HG02884 (cell line): ENCODE measurements around the gene NWD2.

Experiments
- ATAC-seq: cut with Tn5 transposase; IDR thresholded peaks from one replicate; pipeline ENCODE4 v1.9.1; 2021; ENCODE audit warnings: mild to moderate bottlenecking, moderate library complexity; ENCODE audit not compliant: unreplicated experiment

The NWD2 gene

DNA sequence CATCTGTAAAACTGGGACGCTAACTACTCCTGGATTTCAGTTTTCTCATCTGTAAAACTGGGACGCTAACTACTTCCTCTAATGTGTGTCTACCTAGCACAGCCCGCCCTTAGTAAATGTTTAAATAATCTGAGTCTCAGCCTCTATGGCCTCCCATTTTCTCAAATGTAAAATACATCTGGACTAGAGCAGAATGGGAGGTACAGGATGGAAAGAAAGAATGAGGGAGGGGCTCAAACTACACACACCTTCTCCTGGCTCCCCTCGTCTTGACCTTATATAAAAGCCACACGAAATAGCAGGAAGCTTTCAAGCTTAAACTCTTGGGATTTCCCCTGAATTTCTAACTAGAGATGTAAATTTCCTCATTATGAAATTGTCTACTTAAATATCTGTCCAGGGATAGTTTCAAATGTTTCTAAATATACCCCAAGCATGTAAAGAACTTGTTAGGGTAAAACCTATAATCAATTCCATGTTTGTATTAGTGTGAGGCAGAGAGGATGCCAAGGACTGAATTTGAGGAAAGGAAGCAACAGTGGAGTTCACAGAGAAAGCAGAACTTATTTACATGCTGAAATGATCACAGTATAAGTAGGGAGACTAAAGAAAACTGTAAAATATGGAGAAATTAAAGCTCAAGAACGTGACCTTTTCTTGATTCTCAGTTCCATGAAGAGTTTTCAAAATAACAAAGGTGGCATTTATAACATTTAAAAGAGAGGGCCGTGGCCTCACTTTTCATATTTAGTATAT is 220.0 kb downstream of the NWD2 start:
- no peak for ATAC-seq

DNA sequence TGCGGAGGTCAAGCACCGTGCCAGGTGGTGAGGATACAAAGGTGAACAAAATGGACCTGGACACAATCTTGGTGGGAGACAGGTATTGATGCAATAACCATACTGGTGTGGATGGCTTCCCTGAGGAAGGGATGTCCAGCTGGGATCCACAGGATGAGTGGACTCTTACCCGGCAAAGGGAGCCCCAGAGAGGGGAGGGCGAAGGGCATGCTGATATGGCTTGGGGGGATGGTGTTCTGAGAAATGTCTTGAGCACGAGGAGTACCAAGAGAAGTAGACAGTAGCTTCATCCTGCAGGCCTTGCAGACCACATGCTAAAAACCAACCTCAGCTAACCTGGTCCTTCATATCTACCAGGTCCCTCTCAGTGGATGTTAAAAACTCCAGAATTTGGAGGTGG is 220.8 kb downstream of the NWD2 start:
- ATAC-seq, result no peak

DNA sequence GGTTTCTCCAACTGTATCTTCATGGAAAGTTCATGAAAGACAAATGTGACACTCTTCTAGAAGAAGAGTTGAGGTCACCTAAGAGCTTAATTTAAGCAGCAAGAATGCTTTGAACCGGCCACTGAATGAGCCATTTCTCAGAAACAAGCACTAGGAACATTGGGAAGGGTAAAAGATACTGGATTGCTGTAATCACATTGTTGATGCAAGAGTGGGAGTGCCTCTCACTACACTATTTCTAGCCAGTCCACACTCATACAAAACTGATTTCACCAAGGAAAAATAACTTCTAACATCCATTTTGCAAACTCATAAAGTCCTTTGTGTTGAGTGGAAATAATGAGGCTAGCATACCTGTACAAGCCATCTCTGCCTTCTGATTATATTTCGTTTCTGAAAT is 221.3 kb downstream of the NWD2 start:
- no peak for ATAC-seq

DNA sequence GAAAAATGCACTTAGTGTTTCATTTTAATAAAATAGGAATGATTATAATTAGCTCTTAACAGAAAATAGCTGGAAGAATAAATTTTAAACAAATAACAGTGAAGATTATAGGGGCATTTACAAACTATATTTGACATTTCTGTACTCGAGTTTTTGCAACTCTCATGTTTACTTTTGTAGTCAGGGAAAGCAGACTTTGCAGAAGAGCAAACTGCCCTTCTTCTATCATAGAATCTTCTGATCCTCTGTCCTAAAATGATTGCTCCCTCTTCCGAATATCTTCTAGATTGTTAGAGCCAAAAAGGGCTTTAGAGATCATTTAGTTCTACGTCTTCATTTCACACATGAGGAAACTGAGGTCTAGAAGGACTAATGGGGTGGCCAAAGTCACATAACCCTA is 222.7 kb downstream of the NWD2 start:
- no peak for ATAC-seq

DNA sequence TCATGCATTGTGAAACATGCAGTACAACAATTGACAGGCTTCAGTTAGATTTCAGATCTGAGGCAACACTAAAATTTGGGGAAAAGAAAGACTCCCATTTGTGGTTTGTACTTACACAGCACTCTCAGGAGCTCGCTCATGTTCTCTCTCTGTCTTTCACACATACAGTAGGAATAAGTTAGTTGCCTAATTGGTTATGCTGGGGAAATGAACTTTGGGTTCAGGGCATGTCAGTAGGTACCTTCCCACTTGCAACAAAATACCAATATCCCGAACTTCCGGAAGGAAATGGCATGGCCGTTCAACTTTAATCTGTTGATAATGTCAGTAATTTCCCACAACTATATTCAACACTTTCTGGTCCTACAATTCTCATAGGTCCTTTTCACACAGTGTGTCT is 223.3 kb downstream of the NWD2 start:
- no peak for ATAC-seq

DNA sequence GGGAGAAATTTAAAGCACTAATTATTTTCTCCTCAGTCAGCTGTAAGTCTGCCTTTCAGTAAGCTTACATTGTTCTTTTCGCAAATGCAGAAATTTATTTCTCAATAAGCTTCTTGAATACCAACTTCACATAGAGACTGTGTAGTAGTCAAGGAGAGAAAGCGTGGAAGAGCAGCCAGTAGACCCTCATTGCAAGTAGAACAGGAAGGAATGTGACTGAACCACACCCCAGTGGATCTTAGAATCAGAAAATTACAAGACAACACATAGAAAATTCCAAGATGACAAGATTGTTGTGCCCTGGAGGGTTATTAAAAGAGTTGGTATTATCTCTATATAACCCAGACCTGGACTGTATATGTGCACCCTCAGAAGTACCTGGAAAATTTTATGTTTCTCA is 224.7 kb downstream of the NWD2 start:
- ATAC-seq, result no peak

DNA sequence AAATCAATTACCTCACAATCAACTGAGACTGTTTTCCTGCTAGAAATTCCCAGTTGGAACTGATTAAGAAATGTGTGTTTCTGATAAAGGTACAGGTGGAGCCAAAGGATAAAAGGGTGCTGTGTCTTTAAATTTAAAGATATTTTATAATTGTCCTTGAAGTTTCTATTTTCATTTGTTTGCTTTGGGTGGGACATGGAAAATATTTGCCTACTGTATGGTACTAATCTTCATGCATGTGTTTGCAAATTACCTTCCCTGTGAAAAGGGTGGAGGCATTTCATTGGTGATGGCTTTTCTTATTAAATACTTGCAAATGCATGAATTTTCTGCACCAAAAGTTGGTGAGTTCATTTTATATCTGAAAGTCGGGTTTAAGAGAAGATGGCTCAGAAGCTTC is 225.7 kb downstream of the NWD2 start:
- ATAC-seq, result no peak

DNA sequence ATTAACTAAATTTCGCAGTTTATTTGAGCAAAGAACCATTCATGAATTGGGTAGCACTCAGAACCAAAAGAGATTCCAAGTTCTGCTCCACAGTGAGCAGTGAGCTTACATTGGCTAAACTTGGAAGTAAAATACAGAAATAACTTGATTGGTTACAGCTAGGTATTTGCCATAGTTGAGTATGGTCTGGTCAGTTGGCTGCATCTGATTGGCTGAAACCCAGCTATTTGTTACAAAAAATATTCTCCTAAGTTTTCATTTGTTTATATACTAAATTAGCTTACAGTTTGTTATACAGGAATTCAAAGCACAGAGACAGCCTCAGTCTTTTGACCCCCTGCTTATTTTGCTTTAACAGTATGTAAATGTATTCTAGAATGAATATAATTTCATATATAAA is 226.6 kb downstream of the NWD2 start:
- ATAC-seq, result no peak

DNA sequence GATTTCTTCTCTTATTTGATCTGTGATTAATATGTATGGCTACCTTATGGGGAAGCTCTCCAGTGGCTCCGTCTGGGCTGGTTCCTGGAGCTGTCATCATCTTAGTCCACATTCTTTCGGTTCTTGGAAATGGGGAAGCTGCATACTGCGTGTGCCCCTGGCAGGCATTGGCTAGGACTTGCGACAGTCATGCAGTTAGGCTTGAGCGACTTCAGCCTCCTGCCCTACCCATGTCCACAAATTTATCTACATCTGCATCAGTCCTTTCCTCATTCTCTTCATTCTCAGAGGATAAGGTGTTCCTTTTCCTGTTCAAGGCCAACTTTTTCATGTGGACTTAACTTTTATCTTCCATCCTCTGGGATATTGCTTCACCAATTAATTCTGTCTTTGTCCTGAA is 227.4 kb downstream of the NWD2 start:
- no peak for ATAC-seq

DNA sequence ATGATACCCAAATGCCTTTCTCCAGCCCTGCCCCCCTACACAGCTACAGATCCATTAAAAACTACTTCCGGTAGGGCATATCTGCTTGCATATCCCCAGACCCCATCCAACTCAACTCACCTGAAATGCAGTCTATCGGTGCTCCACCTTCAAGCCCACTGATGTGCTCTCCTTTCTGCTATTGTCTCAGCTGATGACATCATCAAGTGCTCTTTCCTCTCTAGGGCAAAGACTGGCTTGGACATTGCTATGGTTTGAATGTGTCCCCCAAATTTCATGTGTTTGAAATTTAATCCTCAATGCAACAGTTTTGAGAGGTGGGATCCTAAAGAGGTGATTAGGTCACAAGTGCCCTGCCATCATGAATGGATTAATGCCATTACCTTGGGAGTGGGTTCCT is 229.3 kb downstream of the NWD2 start:
- no peak for ATAC-seq

DNA sequence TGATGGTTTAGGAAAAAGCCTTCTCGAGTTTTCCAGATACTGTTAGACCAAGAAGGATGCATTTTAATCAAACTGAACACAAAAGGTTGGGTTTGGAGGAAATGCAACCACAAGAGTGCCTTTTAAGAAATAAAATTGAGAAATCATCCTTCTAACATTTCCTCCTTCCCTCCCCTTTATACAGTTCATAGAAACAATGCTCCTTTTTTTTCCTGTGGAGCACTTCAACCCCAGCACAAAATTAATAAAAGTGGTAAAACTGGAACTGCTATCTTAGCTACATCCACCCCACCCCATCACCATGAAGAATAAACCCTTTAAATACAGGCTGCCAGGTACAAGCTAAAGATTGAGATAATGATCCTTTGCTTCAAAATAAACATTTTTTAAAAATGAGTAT is 230.5 kb downstream of the NWD2 start:
- no peak for ATAC-seq

DNA sequence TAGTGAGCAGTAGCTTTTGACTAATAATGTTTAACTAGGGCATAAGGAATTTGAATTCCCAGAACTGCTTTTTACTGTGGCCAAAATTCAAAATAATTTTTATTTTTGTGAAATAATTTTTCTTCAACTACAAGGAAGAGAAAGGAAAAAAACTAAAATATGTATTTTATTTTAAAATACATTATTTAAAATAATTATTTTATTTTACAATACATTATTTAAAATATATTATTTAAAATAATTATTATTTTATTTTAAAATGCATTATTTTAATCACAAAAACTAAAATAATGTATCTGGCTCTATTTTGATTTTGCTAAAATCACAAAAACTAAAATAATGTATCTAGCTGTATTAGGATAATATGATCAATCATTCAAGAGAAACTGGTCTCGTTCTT is 231.2 kb downstream of the NWD2 start:
- ATAC-seq, result no peak

DNA sequence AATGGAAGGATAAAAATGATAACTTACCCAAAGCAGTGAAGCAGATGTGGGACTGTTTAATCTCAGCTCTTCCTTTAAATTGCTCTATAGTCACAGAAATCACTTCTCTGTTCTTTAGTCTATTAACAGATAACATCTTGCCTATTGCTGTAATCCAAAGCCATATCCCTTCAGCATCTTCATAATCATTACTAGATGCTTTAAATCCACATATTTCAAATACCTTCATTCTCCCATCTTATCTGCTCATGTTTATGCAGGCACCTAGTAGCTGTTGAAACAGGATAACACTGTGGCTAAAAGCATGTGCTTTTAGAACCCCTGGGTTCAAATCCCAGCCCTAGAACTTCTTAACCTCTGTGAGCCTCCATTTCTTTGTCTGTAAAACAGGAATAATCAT is 231.7 kb downstream of the NWD2 start:
- no peak for ATAC-seq

DNA sequence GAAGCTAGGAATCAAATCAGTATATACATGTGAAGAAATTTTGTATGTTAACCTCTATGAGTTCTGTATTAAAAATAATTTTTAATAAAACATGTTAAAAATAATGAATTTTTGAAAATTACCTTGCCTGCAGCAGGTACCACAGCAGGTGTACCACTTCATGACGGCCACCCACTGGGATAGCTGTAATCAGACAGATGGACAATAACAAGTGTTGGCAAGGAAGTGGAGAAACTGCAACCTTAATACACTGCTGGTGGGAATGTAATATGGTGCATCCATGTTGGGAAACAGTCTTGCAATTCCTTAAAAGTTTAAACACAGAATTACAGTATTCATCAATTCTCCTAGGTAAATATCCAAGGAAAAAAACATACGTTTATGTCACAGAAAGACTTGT is 232.1 kb downstream of the NWD2 start:
- ATAC-seq, result no peak

DNA sequence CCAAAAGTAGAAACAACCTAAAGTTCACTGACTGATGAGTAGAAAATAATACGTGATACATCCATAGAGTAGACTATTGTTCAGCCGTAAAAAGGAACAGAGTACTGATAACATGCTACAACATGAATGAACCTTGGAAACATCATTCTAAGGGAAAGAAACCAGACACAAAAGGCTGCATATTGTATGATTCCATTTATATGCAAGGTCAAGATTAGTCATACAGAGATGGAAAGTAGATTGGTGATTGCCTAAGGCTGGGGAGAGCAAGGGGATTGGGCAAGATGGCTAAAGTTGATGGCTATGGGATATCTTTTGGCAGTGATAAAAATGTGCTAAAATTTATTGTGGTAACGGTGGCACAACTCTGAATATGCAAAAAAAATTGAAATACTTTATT is 232.6 kb downstream of the NWD2 start:
- no peak for ATAC-seq

DNA sequence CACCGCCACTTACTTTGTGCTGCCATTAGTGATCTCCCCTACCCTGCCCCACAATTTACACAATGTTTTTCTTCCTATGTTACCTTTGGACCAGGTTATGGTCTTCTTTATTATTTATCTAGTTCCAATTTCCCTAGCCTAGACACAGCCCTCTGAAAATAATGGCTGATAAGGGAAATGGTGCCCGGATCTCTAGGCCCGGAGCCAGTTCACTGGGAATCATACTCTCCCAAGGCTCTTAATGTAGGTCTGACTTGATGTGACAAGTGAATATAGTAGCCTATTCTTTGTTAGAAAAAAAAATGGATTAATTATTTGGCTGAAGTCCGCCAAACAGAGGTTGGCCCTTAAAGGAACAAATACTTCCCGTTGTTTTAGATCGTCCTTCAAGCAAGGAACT is 233.6 kb downstream of the NWD2 start:
- ATAC-seq, result no peak

DNA sequence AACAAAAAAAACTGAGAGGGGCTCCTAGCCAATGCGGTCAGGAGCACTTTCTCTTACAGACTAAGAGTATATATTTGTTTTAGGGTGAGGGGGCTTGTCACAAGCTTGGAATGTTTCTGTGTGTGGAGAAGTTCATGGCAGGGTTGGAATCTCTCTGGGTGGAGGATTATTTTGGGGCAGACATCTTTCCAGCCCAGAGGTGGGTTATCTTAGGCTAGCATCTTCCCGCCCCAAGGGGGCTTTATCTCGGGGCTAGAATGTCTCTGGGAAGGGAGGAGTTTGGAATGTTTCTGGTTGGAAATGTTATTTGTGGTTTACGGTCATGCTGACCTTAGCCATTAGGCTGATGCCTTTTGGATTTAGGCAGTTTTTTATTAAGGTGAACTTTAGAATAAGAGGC is 236.0 kb downstream of the NWD2 start:
- ATAC-seq, result no peak

DNA sequence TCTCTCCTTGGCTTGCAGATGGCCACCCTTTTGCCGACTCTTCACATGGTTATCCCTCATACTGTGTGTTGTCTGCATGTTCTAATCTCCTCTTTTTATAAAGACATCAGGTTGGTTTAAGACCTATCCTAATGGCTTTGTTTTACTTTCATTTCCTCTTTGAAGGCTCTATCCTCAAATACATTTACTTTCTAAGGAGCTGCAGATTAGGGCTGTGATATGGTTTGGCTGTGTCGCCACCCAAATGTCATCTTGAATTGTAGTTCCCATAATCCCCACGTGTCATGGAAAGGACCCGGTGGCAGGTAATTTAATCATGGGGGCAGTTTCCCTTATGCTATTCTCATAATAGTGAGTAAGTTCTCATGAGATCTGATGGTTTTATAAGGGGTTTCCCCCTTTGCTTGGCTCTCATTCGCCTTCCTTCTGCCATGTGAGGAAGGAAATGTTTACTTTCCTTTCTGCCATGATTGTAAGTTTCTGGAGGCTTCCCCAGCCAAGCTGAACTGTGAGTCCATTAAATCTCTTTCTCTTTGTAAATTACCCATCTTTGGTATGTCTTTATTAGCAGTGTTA is 237.1 kb downstream of the NWD2 start:
- no peak for ATAC-seq

DNA sequence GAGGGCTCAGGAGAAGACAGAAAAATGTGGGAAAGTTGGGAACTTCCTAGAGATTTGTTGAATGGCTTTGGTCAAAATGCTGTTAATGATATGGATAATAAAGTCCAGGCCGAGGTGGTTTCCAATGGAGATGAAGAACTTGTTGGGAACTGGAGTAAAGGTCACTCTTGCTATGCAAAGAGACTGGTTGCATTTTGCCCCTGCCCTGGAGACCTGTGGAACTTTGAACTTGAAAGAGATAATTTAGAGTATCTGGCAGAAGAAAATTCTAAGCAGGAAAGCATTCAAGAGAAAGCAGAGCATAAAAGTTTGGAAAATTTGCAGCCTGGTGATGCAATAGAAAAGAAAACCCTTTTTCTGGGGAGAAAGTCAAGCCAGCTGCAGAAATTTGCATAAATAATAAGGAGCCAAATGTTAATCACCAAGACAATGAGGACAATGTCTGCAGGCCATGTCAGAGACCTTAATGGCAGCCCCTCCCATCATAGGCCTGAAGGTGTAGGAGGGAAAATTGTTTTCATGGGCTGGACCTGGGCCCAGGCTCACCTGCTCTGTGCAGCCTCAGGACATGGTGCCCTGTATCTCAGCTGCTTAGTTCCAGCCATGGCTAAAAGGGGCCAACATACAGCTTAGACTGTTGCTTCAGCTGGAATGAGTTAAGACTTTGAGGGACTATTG is 237.8 kb downstream of the NWD2 start:
- ATAC-seq, result no peak

DNA sequence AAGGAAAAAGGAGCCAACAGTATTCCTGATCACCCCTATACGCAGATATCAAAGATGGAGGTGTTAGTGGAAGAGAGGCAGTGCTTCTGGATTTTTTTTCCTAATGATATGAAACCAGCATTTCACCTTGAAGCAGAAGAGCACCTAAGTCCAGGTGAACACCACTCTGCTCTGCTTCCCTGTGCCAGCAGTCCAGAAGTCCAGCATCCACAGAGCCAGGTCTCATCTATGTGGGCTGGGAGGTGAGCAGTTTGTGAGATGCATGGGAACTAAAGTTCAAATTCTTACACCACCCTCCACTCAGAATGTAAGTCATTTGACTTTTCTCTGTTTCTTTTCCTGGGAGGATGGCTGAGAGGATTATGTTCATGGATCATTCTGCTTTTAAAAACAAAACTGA is 239.1 kb downstream of the NWD2 start:
- no peak for ATAC-seq

DNA sequence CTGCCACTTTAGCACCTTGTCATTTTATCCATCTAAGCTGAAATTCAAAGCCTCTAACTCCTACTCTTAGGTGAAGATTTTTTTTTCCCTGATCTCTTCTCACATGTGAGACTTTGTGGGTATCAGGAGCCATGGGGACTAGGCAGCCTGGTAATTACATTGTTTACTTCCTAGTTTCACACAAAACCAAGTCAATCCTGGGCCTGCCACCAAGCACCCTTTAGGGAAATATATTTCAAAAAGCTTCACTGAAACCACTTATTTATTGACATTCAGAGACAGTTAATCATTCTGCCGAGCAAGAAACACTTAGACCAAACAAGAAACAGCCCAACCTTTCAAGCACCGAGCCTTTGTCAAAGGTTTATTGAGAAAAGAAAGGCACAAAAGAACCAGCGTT is 241.6 kb downstream of the NWD2 start:
- ATAC-seq, result no peak

DNA sequence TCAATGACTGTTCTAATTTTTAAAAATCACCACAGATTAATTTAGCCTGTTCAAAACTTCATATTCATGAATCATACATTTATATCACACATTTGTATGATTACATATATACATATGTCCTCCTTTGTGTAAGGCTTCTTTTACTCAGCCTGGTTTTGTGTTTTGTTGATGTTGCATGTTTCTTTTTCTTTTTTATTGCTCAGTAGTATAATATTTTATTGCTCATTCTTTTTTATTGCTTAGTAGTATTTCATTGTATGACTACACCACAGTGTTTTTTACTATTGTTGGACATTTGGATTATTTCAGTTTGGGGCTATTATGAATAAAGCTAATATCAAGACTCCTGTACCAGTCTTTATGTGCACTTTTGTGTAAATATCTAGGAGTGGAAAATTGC is 243.1 kb downstream of the NWD2 start:
- ATAC-seq, result no peak

DNA sequence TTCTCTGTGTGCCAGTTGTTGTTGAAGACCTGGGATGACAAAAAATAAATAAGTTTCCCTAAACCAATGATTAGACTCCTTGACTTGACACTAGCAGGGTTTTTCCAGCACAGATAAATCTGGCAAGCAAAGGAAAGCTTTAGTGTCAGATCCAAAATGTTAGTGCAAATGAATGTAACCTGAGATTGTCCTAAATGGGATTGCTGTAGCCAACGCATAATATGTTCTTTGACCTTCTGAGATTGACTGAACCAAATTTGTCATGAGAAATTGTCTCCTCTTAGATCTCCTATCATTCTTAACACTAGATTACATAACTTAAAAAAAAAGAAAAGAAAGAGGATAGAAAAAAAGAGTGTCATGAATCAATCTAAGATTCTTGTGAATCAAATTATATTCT is 245.2 kb downstream of the NWD2 start:
- ATAC-seq, result no peak
